Measurements from ENCODE around the gene MIPOL1.

MIPOL1 gene

GRCh38 chr14:37591941-37592481, 394.3 kb downstream of the MIPOL1 start:
- H3K27me3 ChIP-seq (ENCODE audit: control insufficient read depth, insufficient read depth, low read length), result peaks cover 87% of the 10 kb centered on the region

DNA sequence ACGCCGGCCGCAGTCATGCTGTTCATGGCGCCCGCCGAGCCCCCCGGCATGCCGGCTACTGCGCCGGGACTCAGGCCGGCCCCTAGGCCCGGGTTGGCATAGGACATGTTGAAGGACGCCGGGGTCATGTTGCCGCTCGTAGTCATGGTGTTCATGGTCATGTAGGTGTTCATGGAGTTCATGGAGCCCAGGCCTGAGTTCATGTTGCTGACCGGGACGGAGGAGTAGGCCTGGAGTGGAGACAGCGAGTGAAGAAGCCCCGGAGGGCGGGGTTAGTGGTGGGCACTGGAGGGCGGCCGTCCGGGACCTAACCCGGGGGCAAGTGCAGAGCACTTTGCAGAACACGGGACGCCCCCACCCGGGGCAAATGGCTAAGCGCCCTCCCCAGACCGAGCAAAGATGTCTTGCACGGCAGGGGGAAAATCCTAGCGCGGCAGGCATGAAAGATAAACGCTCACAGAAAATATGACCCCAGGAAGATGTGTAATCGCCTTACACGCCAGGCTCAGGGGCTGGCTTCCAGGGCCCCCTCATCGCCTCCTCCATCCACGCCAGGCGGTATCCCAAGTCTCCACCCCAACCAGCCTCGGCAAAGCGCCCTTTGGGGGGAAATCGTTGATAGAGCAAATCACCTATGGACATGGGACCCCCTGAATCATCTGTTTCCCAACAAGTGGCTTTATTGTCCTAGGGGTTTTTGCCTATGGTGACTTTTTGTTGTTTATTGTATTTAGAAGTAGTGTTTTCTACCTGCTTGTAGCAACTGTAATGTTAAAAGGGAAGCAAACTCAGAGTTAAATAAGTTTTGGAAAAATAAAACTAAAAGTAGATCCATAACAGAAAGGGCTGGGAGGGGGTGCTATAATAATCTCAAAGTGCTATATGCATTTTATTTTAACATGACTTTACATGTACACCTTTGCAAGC, 395.0 kb downstream of the MIPOL1 start:
- peaks cover 87% of the 10 kb centered on the region for H3K27me3 ChIP-seq (ENCODE audit: control insufficient read depth, insufficient read depth, low read length)
- peaks cover under 1% of the 10 kb centered on the region for H3K9me3 ChIP-seq (replicated peaks; ENCODE audit: low read length)
- H3K9ac ChIP-seq (ENCODE audit: low read depth, low read length), result no peak overlapping the region
- H3K4me1 ChIP-seq (ENCODE audit: control insufficient read depth, insufficient read depth, low read length), result peaks cover 12% of the 10 kb centered on the region
- H3K4me2 ChIP-seq (ENCODE audit: low read length), result no peak overlapping the region
- H3K36me3 ChIP-seq (ENCODE audit: insufficient read depth, low read length), result no peaks in the 10 kb centered on the region
- no peak overlapping the region for H3K4me3 ChIP-seq (ENCODE audit: low read length)

More at GRCh38 chr14:37591941-37592481, 394.3 kb downstream of the MIPOL1 start:
- H3K4me3 ChIP-seq (ENCODE audit: low read length), result peak overlapping the region; percentile 11
- no peak overlapping the region for H3K9ac ChIP-seq (ENCODE audit: low read depth, low read length)
- H3K9me3 ChIP-seq (replicated peaks; ENCODE audit: low read length), result no peaks in the 10 kb centered on the region
- peak overlapping the region; percentile 37 for H3K4me2 ChIP-seq (ENCODE audit: low read length)
- H3K4me1 ChIP-seq (ENCODE audit: control insufficient read depth, insufficient read depth, low read length), result peaks cover 12% of the 10 kb centered on the region
- H3K36me3 ChIP-seq (ENCODE audit: insufficient read depth, low read length), result no peaks in the 10 kb centered on the region

DNA sequence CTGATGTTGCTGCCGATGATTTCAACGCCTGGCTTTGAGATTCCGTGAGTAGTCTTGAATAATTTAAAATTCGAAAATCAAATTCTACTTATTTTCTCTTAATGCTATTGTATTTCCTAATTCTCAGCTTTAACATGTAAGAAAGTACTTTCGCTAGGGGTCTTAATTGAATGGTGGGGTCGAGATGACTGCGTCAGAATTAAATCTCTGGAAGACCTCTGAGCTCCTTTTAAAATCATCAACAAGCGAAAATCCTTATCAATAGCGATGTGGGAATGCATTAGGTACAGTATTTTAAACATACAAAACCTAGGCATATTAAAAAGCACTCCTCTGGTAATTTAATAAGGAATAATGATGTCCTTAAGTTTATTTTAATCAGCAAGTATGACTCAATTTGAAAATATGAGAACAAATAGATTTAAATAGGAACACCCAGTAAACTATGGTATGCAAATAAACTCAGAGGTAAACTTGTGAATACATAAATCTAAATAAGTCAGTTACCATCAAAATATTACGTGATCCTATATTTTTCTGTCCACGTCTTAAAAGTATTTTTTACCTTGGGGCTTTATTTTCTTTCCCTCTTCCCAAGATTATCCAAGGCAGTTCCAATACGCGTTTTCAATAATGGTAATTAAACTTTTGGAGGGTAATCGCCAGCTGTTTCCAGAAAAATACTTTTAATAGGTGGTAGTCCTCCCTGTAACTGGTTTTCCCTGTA, 395.9 kb downstream of the MIPOL1 start:
- Histone ChIP-seq H3K4me3 (ENCODE audit: low read length) (peak overlapping the region; percentile 71), H3K4me1 (ENCODE audit: control insufficient read depth, insufficient read depth, low read length) (peaks cover 13% of the 10 kb centered on the region), H3K27me3 (ENCODE audit: control insufficient read depth, insufficient read depth, low read length) (peaks cover 87% of the 10 kb centered on the region), H3K36me3 (ENCODE audit: insufficient read depth, low read length) (no peaks in the 10 kb centered on the region), H3K4me2 (ENCODE audit: low read length) (peak overlapping the region; percentile 97), H3K9me3 (replicated peaks; ENCODE audit: low read length) (peaks cover 2% of the 10 kb centered on the region), H3K9ac (ENCODE audit: low read depth, low read length) (no peak overlapping the region)

DNA sequence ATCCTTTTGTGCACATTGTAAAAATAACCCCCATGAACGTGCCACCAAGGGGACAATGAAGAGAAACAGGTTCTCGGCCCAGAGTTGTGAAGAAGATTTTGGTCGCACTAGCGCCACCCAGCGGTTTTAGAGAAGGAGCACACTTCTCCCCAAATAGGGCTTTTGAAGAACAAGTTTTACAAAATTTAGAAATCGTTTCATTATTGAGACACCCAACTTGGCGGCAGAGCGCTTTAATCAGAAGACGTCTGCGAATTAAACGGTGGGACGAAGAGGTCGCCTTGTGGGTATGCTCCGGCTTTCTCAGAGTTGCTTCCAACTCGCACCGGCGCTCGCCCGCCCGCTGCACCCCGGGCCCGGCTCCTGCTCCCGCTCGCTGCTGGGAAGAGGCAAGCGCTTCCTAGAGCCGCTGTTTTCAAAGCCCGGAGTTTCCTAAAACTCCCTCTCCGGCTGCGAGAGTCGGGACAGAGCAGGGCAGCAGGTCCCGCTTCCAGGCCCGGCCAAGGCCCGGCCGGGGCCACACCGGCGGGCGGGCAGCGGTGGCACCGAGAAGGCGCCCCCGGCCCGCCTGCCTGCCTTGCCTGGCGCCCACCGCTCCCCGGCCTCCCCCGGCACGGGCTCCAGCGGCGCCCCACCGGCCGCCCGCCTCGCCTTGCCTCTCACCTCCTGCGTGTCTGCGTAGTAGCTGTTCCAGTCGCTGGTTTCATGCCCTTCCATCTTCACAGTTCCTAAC, 396.7 kb downstream of the MIPOL1 start:
- H3K4me1 ChIP-seq (ENCODE audit: control insufficient read depth, insufficient read depth, low read length), result peaks cover 13% of the 10 kb centered on the region
- peaks cover 2% of the 10 kb centered on the region for H3K9me3 ChIP-seq (replicated peaks; ENCODE audit: low read length)
- H3K4me3 ChIP-seq (ENCODE audit: low read length), result peak overlapping the region; percentile 71
- no peaks in the 10 kb centered on the region for H3K36me3 ChIP-seq (ENCODE audit: insufficient read depth, low read length)
- H3K9ac ChIP-seq (ENCODE audit: low read depth, low read length), result peak overlapping the region; percentile 11
- peaks cover 87% of the 10 kb centered on the region for H3K27me3 ChIP-seq (ENCODE audit: control insufficient read depth, insufficient read depth, low read length)
- peak overlapping the region; percentile 97 for H3K4me2 ChIP-seq (ENCODE audit: low read length)

DNA sequence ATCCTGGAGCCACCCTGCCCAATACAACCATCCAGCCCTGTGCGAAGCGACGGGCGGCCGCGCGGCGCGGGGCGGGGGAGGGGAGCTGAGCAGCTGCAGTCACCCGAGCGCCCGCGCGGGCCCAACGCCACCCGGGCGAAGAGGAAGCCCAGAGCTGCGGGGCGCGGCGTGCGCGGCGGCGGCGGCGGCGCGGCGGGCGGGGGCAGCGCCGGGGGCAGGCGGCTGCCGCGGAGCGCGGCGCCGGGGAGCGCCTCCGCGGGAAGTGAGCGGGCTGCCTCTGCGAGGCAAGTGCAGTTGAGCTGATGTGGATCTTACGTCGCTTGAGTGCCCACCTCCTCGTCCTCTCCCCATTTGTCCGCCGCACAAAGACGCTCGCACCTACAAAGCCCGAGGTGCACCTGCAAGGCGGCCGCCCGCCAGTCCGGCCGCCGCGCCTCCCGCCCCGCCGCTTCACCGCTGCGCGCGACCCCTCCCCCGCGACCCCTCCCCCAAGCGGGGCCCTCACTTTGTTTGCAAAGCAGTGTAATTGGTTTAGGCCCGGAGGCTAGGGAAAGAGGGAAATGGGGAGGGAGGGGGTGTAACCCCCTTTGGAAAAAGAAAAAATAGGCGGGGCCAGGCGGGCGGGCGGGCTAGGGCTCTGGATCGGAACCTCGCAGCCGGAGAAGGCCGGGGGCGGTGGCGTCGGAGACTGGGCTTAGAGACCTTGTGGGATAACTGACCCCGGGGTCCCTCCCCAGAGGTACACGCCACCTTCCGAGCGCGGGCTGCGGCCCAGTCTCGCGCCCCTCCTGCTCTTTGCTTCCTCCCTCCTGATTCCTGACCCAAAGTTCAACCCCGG, 397.5 kb downstream of the MIPOL1 start, which contains the start of the genes FOXA1 and TTC6:
FOXA1 (minus strand) TSS at position 279 of the 838 bp plus-strand sequence; CDS start at position 2, 277 bp downstream.
TTC6 (plus strand) TSS at position 659 of the 838 bp plus-strand sequence. CDS start 26,436 bp downstream, outside the sequence.
- Histone ChIP-seq H3K9ac (ENCODE audit: low read depth, low read length) (peak within 1 kb of the TSS; percentile 11), H3K27me3 (ENCODE audit: control insufficient read depth, insufficient read depth, low read length) (peaks cover 87% of the 10 kb centered on the region), H3K36me3 (ENCODE audit: insufficient read depth, low read length) (no peaks in the 10 kb centered on the region), H3K9me3 (replicated peaks; ENCODE audit: low read length) (peaks cover 2% of the 10 kb centered on the region), H3K4me3 (ENCODE audit: low read length) (peak within 1 kb of the TSS; percentile 71), H3K4me2 (ENCODE audit: low read length) (peak within 1 kb of the TSS; percentile 97), H3K4me1 (ENCODE audit: control insufficient read depth, insufficient read depth, low read length) (peaks cover 13% of the 10 kb centered on the region)

- H3K36me3 ChIP-seq (ENCODE audit: insufficient read depth, low read length), result no peaks in the 10 kb centered on the region
- H3K9ac ChIP-seq (ENCODE audit: low read depth, low read length), result no peak overlapping the region
- peak overlapping the region; percentile 97 for H3K4me2 ChIP-seq (ENCODE audit: low read length)
- peaks cover 2% of the 10 kb centered on the region for H3K9me3 ChIP-seq (replicated peaks; ENCODE audit: low read length)
- H3K27me3 ChIP-seq (ENCODE audit: control insufficient read depth, insufficient read depth, low read length), result peaks cover 87% of the 10 kb centered on the region
- peak overlapping the region; percentile 71 for H3K4me3 ChIP-seq (ENCODE audit: low read length)
- peaks cover 13% of the 10 kb centered on the region for H3K4me1 ChIP-seq (ENCODE audit: control insufficient read depth, insufficient read depth, low read length)
Measured at GRCh38 chr14:37595809-37596621, 398.3 kb downstream of the MIPOL1 start.

DNA sequence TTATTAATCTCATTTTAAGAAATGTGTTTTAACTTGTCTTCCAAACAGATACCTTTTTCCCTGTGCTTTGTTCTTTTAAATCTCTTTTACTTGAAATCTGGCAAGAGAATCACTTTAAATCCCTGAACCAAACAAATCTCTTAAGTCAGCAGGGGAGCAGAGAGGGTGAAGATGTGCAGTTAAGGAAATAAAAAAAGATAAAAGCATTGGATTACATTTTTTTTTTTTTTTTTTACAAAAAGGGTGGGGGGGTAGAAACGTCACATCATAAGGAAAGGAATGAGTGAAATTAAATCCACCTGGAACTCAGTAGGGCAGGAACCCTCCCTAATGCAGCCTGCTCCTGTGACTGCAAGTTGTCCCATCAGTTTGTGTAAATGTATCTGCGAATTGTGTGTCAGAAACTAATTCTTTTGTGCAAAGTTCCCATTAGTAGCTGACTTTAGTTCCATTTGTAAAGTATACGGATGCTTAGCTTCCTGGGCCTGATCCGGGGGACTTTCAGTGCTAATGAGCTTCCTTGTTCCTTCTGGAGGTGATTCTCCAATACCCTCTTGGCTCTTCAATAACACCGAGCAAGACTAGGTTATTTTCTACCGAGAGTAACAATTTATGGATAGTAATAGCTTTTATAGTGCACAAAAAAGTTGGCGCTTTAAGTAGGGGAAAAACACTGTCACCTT, 399.2 kb downstream of the MIPOL1 start:
- H3K4me1 ChIP-seq (ENCODE audit: control insufficient read depth, insufficient read depth, low read length), result peaks cover 13% of the 10 kb centered on the region
- H3K4me3 ChIP-seq (ENCODE audit: low read length), result no peak overlapping the region
- H3K9me3 ChIP-seq (replicated peaks; ENCODE audit: low read length), result peaks cover 2% of the 10 kb centered on the region
- peaks cover 87% of the 10 kb centered on the region for H3K27me3 ChIP-seq (ENCODE audit: control insufficient read depth, insufficient read depth, low read length)
- no peak overlapping the region for H3K9ac ChIP-seq (ENCODE audit: low read depth, low read length)
- no peaks in the 10 kb centered on the region for H3K36me3 ChIP-seq (ENCODE audit: insufficient read depth, low read length)
- H3K4me2 ChIP-seq (ENCODE audit: low read length), result no peak overlapping the region

DNA sequence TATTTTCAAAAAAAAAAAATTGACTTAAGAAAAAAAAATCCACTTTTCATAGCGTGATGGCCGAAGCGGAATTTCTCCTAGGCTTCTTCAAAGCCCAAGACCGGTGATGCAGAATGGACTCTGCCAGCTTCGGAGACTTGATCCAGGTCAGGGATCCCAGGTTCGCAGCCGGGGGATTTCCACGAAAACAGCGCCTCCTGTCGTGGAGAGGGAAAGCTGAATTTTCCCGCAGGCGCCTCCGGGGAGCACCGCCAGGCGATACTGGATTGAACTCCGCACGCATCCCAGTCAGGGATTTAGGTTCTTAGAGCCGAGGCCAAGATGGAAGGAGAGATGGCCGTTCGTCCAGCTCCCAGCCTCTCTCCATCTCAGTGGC, 399.8 kb downstream of the MIPOL1 start:
- H3K27me3 ChIP-seq (ENCODE audit: control insufficient read depth, insufficient read depth, low read length), result peaks cover 87% of the 10 kb centered on the region
- H3K9ac ChIP-seq (ENCODE audit: low read depth, low read length), result no peak overlapping the region
- peaks cover 13% of the 10 kb centered on the region for H3K4me1 ChIP-seq (ENCODE audit: control insufficient read depth, insufficient read depth, low read length)
- H3K36me3 ChIP-seq (ENCODE audit: insufficient read depth, low read length), result no peaks in the 10 kb centered on the region
- H3K9me3 ChIP-seq (replicated peaks; ENCODE audit: low read length), result peaks cover 2% of the 10 kb centered on the region
- no peak overlapping the region for H3K4me3 ChIP-seq (ENCODE audit: low read length)
- peak overlapping the region; percentile 60 for H3K4me2 ChIP-seq (ENCODE audit: low read length)

GRCh38 chr14:37597914-37598746, 400.4 kb downstream of the MIPOL1 start:
- H3K9me3 ChIP-seq (replicated peaks; ENCODE audit: low read length), result peaks cover 2% of the 10 kb centered on the region
- H3K4me3 ChIP-seq (ENCODE audit: low read length), result peak overlapping the region; percentile 41
- no peaks in the 10 kb centered on the region for H3K36me3 ChIP-seq (ENCODE audit: insufficient read depth, low read length)
- H3K9ac ChIP-seq (ENCODE audit: low read depth, low read length), result no peak overlapping the region
- H3K4me1 ChIP-seq (ENCODE audit: control insufficient read depth, insufficient read depth, low read length), result peaks cover 13% of the 10 kb centered on the region
- H3K4me2 ChIP-seq (ENCODE audit: low read length), result peak overlapping the region; percentile 60
- H3K27me3 ChIP-seq (ENCODE audit: control insufficient read depth, insufficient read depth, low read length), result peaks cover 87% of the 10 kb centered on the region

All from skeletal muscle satellite cell (primary cell).